HepG2 (cell line): ENCODE results near the gene VAMP8. TPM values are rescaled to one million over a fixed set of nuclear protein-coding genes. Genes with fewer than 3 reads are reported as not detected.

Experiments
- CCAR2 ChIP-seq: fragments of 200-400 bp; formaldehyde crosslinking; optimal IDR thresholded peaks from 2 replicates; pipeline ENCODE3; 2018; ENCODE audit warnings: low read depth, mild to moderate bottlenecking, low read length, moderate library complexity
- GTF2F1 ChIP-seq: fragments of 150-350 bp; IDR thresholded peaks from 2 replicates; pipeline ENCODE4 v1.6.1; 2014; ENCODE audit warnings: low read length
- HNF4G ChIP-seq, 2 experiments: sonication (generic) in 1 of 2; formaldehyde crosslinking in 1 of 2; IDR thresholded peaks; 2 replicates each; pipeline versions ENCODE4 v1.4.0 to v1.6.1; 2011 to 2020; ENCODE audit warnings: borderline replicate concordance in 2 of 2, low read depth in 2 of 2, mild to moderate bottlenecking in 2 of 2, low read length in 1 of 2, missing genetic modification reagents in 1 of 2, moderate library complexity in 1 of 2
- IKZF4 ChIP-seq: sonication (generic); formaldehyde crosslinking; IDR thresholded peaks from 2 replicates; pipeline ENCODE4 v1.5.1; 2020; ENCODE audit warnings: borderline replicate concordance, mild to moderate bottlenecking, low read depth, missing genetic modification reagents; ENCODE audit errors: not compliant biosample characterization
- MATR3 ChIP-seq: sonication (generic); formaldehyde crosslinking; IDR thresholded peaks from 2 replicates; pipeline ENCODE4 v1.4.0; 2020; ENCODE audit warnings: missing genetic modification reagents
- NCOR1 ChIP-seq: fragments of 200-600 bp; sonication (generic); IDR thresholded peaks from 2 replicates; pipeline ENCODE4 v1.7.0; 2017; ENCODE audit warnings: antibody characterized with exemption, low read length, borderline replicate concordance
- PHB2 ChIP-seq: fragments of 450-650 bp; IDR thresholded peaks from 2 replicates; pipeline ENCODE4 v1.6.1; 2018; ENCODE audit not compliant: partially characterized antibody
- PHF5A ChIP-seq: IDR thresholded peaks from one replicate; pipeline ENCODE4 v1.6.1; 2018; ENCODE audit warnings: low read depth, missing genetic modification reagents; ENCODE audit not compliant: unreplicated experiment
- RFXAP ChIP-seq: sonication (generic); formaldehyde crosslinking; IDR thresholded peaks from 2 replicates; pipeline ENCODE4 v1.4.0; 2020; ENCODE audit warnings: missing genetic modification reagents, borderline replicate concordance
- SRY ChIP-seq: sonication (generic); formaldehyde crosslinking; IDR thresholded peaks from 2 replicates; pipeline ENCODE4 v1.8.0; 2022; ENCODE audit warnings: mild to moderate bottlenecking, missing genetic modification reagents
- WIZ ChIP-seq: sonication (generic); formaldehyde crosslinking; IDR thresholded peaks from 2 replicates; pipeline ENCODE4 v1.5.1; 2020; ENCODE audit warnings: mild to moderate bottlenecking, missing genetic modification reagents
- ZKSCAN5 ChIP-seq: sonication (generic); formaldehyde crosslinking; IDR thresholded peaks from 2 replicates; pipeline ENCODE4 v1.5.1; 2020; ENCODE audit warnings: mild to moderate bottlenecking, missing genetic modification reagents
- ZNF124 ChIP-seq: sonication (generic); formaldehyde crosslinking; IDR thresholded peaks from 2 replicates; pipeline ENCODE4 v1.4.0; 2020; ENCODE audit warnings: missing genetic modification reagents
- ZNF44 ChIP-seq: sonication (generic); formaldehyde crosslinking; IDR thresholded peaks from 2 replicates; pipeline ENCODE4 v1.5.1; 2020; ENCODE audit warnings: mild to moderate bottlenecking, missing genetic modification reagents
- ZNF510 ChIP-seq: sonication (generic); formaldehyde crosslinking; IDR thresholded peaks from 2 replicates; pipeline ENCODE4 v1.4.0; 2020; ENCODE audit warnings: low read depth, mild to moderate bottlenecking, missing genetic modification reagents
- ZNF674 ChIP-seq: sonication (generic); formaldehyde crosslinking; IDR thresholded peaks from 2 replicates; pipeline ENCODE4 v1.5.0; 2020; ENCODE audit warnings: low read depth, mild to moderate bottlenecking, missing genetic modification reagents
- ZSCAN22 ChIP-seq: sonication (generic); formaldehyde crosslinking; IDR thresholded peaks from 2 replicates; pipeline ENCODE4 v1.4.0; 2020; ENCODE audit warnings: mild to moderate bottlenecking, missing genetic modification reagents
- polyA plus RNA-seq, 8 experiments: library from polyadenylated mRNA; depleted of rRNA in 3 of 8; stranded (reverse) in 7 of 8; unstranded in 1 of 8; fragments of >200 nt; fragmentation: Illumina TruSeq in 4 of 8; extraction: Trizol in 4 of 8; gene quantifications; 2 replicates each; pipeline versions ENCODE4 v1.2.1 to v1.2.3, GENCODE V29; 2011 to 2016; ENCODE audit warnings: low read depth in 4 of 8, missing spikeins in 1 of 8, mixed read lengths in 1 of 8; ENCODE audit not compliant: insufficient read depth in 1 of 8
- total RNA-seq, 5 experiments: library from RNA; depleted of rRNA; stranded (reverse); fragments of >200 nt; fragmentation: Illumina TruSeq; extraction: Trizol; gene quantifications; 2 replicates each; pipeline ENCODE4 v1.2.3, GENCODE V29; 2016; ENCODE audit warnings: low read depth in 1 of 5
- TF ChIP-seq, protein P1 (sequence below): sonication (generic); formaldehyde crosslinking; IDR thresholded peaks from 2 replicates; pipeline ENCODE4 v1.4.0; 2020; ENCODE audit warnings: missing genetic modification reagents
- TF ChIP-seq, protein P2 (sequence below): sonication (generic); formaldehyde crosslinking; IDR thresholded peaks from 2 replicates; pipeline ENCODE4 v1.4.0; 2020; ENCODE audit warnings: low read depth, mild to moderate bottlenecking, missing genetic modification reagents
- TF ChIP-seq, protein P3 (sequence below): sonication (generic); formaldehyde crosslinking; IDR thresholded peaks from 2 replicates; pipeline ENCODE4 v1.9.0; 2021; ENCODE audit warnings: missing genetic modification reagents, borderline replicate concordance

Gene VAMP8
- total and polyA plus RNA-seq, 2 of the 13 experiments (the other 11 are each of a cell fraction or from before 2014, with no cell fraction given), result 83.3 to 157 TPM

DNA sequence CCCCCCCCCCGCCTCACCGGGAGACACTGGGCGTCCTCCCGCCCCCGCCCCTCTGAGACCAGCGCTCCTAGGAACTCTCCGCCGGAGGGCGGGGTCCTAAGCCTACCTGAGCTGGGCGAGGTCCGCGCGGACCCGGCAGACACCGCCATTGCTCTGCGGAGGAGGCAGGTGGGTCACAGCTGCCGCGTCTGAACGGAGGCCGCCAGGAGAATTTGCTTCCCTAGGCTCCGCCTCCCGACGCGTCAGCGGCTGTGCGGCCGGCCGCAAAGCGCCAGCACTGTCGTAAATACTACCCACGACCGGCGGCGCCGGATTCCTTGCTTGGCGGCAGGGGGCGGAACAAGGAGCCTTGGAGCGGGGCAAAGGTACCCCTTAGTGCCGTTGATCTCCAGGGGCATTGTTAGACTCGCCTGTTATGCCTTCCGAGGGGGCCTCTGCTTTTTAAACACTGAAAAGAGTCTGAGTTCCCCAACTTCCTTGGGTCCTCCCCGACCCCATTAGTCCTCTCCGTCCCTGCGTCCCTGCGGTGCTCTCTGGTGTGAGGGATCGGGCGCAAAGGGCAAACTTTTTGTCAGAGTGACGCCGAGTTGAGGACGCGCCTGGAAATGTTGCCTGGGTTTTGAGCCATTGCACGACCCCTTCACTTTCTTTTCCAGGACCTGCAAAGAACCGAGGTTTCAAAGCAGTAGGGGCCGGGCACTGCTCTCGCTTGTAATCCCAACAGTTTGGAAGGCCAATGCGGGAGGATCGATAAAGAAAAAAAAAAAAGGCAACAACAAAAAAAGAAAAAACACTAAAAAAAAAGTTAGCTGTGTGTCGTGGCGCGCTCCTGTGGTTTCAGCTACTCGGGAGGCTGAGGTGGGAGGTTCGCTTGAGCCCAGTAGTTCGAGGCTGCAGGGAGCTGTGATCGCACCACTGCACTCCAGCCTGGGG lies 15.8 kb upstream of the VAMP8 start, which contains the start of gene GGCX (continued):
- TF ChIP-seq IKZF4 (CRISPR knock-in tag) (no peak), NCOR1 (peak; percentile 91; the same call in 1 of the 2 replicates), GTF2F1 (peak; percentile 24; the same call in 1 of the 2 replicates), PHB2 (no peak), RFXAP (CRISPR knock-in tag) (peak; percentile 20; the same call in 1 of the 2 replicates), ZNF44 (no peak; the same call in none of the 2 replicates), ZNF124 (CRISPR knock-in tag) (no peak; the same call in 1 of the 2 replicates), ZNF674 (CRISPR knock-in tag) (no peak), WIZ (CRISPR knock-in tag) (no peak), ZKSCAN5 (CRISPR knock-in tag) (no peak; the same call in none of the 2 replicates), SRY (CRISPR knock-in tag) (peak; percentile 51; the same call in 1 of the 2 replicates), MATR3 (no peak), ZNF510 (CRISPR knock-in tag) (0 out of 2 replicates have a peak, but pooled peaks have one; percentile 63), PHF5A (CRISPR knock-in tag) (peak; percentile 65), HNF4G (IDR thresholded peaks at IDR 0.05; ENCODE audit: borderline replicate concordance, low read depth, low read length) (peak; percentile 78), HNF4G (CRISPR knock-in tag; IDR thresholded peaks at IDR 0.05; ENCODE audit: borderline replicate concordance, low read depth) (peak; percentile 87; the same call in 1 of the 2 replicates), ZSCAN22 (CRISPR knock-in tag) (no peak; the same call in 1 of the 2 replicates), CCAR2 (no peak)
- TF ChIP-seq, protein P1, sequence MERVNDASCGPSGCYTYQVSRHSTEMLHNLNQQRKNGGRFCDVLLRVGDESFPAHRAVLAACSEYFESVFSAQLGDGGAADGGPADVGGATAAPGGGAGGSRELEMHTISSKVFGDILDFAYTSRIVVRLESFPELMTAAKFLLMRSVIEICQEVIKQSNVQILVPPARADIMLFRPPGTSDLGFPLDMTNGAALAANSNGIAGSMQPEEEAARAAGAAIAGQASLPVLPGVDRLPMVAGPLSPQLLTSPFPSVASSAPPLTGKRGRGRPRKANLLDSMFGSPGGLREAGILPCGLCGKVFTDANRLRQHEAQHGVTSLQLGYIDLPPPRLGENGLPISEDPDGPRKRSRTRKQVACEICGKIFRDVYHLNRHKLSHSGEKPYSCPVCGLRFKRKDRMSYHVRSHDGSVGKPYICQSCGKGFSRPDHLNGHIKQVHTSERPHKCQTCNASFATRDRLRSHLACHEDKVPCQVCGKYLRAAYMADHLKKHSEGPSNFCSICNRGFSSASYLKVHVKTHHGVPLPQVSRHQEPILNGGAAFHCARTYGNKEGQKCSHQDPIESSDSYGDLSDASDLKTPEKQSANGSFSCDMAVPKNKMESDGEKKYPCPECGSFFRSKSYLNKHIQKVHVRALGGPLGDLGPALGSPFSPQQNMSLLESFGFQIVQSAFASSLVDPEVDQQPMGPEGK (CRISPR knock-in tag), result peak; percentile 49; the same call in 1 of the 2 replicates
- TF ChIP-seq, protein P2, sequence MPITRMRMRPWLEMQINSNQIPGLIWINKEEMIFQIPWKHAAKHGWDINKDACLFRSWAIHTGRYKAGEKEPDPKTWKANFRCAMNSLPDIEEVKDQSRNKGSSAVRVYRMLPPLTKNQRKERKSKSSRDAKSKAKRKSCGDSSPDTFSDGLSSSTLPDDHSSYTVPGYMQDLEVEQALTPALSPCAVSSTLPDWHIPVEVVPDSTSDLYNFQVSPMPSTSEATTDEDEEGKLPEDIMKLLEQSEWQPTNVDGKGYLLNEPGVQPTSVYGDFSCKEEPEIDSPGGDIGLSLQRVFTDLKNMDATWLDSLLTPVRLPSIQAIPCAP (CRISPR knock-in tag), result no peak
- TF ChIP-seq, protein P3, sequence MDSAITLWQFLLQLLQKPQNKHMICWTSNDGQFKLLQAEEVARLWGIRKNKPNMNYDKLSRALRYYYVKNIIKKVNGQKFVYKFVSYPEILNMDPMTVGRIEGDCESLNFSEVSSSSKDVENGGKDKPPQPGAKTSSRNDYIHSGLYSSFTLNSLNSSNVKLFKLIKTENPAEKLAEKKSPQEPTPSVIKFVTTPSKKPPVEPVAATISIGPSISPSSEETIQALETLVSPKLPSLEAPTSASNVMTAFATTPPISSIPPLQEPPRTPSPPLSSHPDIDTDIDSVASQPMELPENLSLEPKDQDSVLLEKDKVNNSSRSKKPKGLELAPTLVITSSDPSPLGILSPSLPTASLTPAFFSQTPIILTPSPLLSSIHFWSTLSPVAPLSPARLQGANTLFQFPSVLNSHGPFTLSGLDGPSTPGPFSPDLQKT (CRISPR knock-in tag), result no peak
